Measurements from ENCODE around the gene HEG1. TPM values are rescaled to one million over a fixed set of nuclear protein-coding genes. Genes with fewer than 3 reads are reported as not detected.

The HEG1 gene
- total RNA-seq, 6 experiments from 2014 or later: 88.6 to 126 (median 105) TPM

DNA sequence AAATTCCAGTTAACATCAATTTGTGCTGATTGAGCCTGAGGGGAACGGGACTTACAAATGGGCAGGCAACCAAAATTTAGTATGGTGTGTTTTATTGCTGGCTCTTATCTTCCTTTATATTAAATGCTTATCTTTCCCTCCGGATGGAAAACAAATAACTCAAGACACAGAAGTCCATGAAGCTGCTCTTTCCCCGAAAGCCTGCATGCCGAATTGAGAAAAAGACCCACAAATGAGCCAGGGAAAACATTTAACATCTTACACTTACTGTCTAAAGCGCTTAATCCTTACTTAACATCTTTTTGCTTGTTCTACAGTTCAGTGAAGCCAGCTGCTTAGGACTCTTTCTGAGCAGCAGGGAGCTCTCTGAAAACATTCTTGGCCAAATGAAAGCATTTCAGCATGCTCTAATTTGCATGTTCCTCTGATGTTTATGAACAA is 49.5 kb downstream of the HEG1 start:
- H3K9me3 Mint-ChIP-seq: no peaks in the 10 kb centered on the region
- no peak overlapping the region; the same call in 1 of the 2 replicates for H3K27ac Mint-ChIP-seq
- H3K4me3 Mint-ChIP-seq: no peak overlapping the region
- peaks cover 34% of the 10 kb centered on the region for H3K4me1 Mint-ChIP-seq (ENCODE audit: low read depth)
- TF ChIP-seq, protein P1, sequence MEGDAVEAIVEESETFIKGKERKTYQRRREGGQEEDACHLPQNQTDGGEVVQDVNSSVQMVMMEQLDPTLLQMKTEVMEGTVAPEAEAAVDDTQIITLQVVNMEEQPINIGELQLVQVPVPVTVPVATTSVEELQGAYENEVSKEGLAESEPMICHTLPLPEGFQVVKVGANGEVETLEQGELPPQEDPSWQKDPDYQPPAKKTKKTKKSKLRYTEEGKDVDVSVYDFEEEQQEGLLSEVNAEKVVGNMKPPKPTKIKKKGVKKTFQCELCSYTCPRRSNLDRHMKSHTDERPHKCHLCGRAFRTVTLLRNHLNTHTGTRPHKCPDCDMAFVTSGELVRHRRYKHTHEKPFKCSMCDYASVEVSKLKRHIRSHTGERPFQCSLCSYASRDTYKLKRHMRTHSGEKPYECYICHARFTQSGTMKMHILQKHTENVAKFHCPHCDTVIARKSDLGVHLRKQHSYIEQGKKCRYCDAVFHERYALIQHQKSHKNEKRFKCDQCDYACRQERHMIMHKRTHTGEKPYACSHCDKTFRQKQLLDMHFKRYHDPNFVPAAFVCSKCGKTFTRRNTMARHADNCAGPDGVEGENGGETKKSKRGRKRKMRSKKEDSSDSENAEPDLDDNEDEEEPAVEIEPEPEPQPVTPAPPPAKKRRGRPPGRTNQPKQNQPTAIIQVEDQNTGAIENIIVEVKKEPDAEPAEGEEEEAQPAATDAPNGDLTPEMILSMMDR (IDR thresholded peaks at IDR 0.05): no peak
- H3K36me3 Mint-ChIP-seq (ENCODE audit: low read depth): peaks cover 75% of the 10 kb centered on the region
- peaks cover 5% of the 10 kb centered on the region for H3K27me3 Mint-ChIP-seq (ENCODE audit: insufficient read depth)
- no peak for DNase-seq

DNA sequence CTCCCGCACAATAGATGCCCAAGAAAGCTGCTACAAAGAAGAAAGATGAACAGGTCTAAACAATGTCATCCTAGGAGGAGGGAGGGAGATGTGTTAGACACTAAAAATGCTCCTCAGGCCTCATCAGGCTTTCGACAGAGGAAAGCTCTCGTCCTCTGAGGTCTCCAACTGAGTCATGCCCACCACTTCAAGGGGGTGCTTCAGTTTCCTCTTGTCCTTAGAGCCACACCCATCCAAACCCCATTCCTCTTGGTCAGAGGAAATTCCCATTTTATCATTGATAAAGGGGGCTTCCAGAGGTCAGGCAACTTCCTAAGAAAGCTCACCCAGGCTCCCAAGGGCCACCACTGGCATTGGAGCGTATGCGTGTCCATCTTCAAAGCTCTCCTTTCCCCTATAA is 50.1 kb downstream of the HEG1 start:
- peaks cover 5% of the 10 kb centered on the region for H3K27me3 Mint-ChIP-seq (ENCODE audit: insufficient read depth)
- peaks cover 77% of the 10 kb centered on the region for H3K36me3 Mint-ChIP-seq (ENCODE audit: low read depth)
- TF ChIP-seq, protein P1 (IDR thresholded peaks at IDR 0.05): no peak
- DNase-seq: no peak
- H3K4me3 Mint-ChIP-seq: no peak overlapping the region
- peaks cover 34% of the 10 kb centered on the region for H3K4me1 Mint-ChIP-seq (ENCODE audit: low read depth)
- H3K27ac Mint-ChIP-seq: no peak overlapping the region
- H3K9me3 Mint-ChIP-seq: no peaks in the 10 kb centered on the region

- H3K9me3 Mint-ChIP-seq: no peaks in the 10 kb centered on the region
- no peak for DNase-seq
- no peak overlapping the region for H3K4me3 Mint-ChIP-seq
- no peak overlapping the region for H3K27ac Mint-ChIP-seq
- H3K4me1 Mint-ChIP-seq (ENCODE audit: low read depth): peaks cover 34% of the 10 kb centered on the region
- H3K27me3 Mint-ChIP-seq (ENCODE audit: insufficient read depth): peaks cover 4% of the 10 kb centered on the region
- TF ChIP-seq, protein P1 (IDR thresholded peaks at IDR 0.05): no peak
- peaks cover 75% of the 10 kb centered on the region for H3K36me3 Mint-ChIP-seq (ENCODE audit: low read depth)
Observed at GRCh38 chr3:125005222-125005621, 50.6 kb downstream of the HEG1 start.

GRCh38 chr3:125003859-125004595 is 51.8 kb downstream of the HEG1 start:
- no peaks in the 10 kb centered on the region; the same call in 1 of the 2 replicates for H3K27me3 Mint-ChIP-seq (ENCODE audit: insufficient read depth)
- H3K36me3 Mint-ChIP-seq (ENCODE audit: low read depth): peaks cover 71% of the 10 kb centered on the region
- H3K4me3 Mint-ChIP-seq: peak overlapping the region; percentile 49; the same call in 1 of the 2 replicates
- TF ChIP-seq, protein P1 (IDR thresholded peaks at IDR 0.05): no peak
- H3K27ac Mint-ChIP-seq: peak overlapping the region; percentile 75
- H3K4me1 Mint-ChIP-seq (ENCODE audit: low read depth): peaks cover 41% of the 10 kb centered on the region
- H3K9me3 Mint-ChIP-seq: no peaks in the 10 kb centered on the region
- no peak for DNase-seq

DNA sequence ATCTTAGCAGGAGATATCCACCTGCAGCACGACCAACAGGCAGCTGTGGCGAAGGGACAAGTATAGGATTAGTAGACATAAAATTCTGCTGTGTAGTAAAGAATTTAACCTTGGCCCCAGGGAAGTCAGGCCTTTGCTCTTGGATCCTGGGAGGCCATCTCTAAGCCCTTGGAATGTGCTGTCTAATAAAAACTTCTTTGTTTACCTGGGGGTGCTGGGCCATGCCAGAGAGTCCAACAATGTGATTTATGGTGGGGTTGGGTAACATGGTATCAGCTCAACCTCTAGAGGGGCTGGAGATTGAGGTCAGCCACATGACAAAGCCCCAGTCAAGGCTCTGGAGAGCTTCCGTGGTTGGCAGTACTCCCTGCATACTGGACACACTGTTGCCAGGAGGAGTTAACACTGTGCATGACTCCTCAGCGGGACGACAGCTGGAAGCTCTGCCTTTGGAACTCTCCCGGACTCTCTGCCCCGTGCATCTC is 52.4 kb downstream of the HEG1 start:
- no peaks in the 10 kb centered on the region; the same call in 1 of the 2 replicates for H3K27me3 Mint-ChIP-seq (ENCODE audit: insufficient read depth)
- TF ChIP-seq, protein P1 (IDR thresholded peaks at IDR 0.05): no peak
- H3K27ac Mint-ChIP-seq: peak overlapping the region; percentile 75
- H3K36me3 Mint-ChIP-seq (ENCODE audit: low read depth): peaks cover 71% of the 10 kb centered on the region
- H3K4me3 Mint-ChIP-seq: no peak overlapping the region
- peak; percentile 16 for DNase-seq
- H3K4me1 Mint-ChIP-seq (ENCODE audit: low read depth): peaks cover 47% of the 10 kb centered on the region
- no peaks in the 10 kb centered on the region for H3K9me3 Mint-ChIP-seq

Measured in HFFc6 (cell line).